G401.6 (cell line): ENCODE results near the gene KCTD10.
"Not testable (repeated sequence)": the region's sequence is repeated elsewhere in the genome, so short reads cannot be mapped to it uniquely, and the experiment has no call there.

Experiments used
- FAIRE-seq: peaks from 2 replicates; lab custom pipeline; 2012; peaks lifted over from hg19 to GRCh38; lab: Jason Lieb, UNC

Gene KCTD10

GRCh38 chr12:109473526-109474270 is 3.4 kb downstream of the KCTD10 start:
- not testable (repeated sequence) for FAIRE-seq

- no peak for FAIRE-seq
Observed at GRCh38 chr12:109473006-109473405, 4.1 kb downstream of the KCTD10 start.

GRCh38 chr12:109469517-109469916 is 7.6 kb downstream of the KCTD10 start:
- no peak for FAIRE-seq

GRCh38 chr12:109467978-109468676 is 9.0 kb downstream of the KCTD10 start:
- FAIRE-seq = no peak

- no peak for FAIRE-seq
Observed at GRCh38 chr12:109466821-109467220, 10.3 kb downstream of the KCTD10 start.

GRCh38 chr12:109466305-109466704 is 10.8 kb downstream of the KCTD10 start:
- FAIRE-seq = no peak

GRCh38 chr12:109464642-109465351 is 12.3 kb downstream of the KCTD10 start:
- no peak for FAIRE-seq

- no peak for FAIRE-seq
Observed at GRCh38 chr12:109463756-109464155, 13.3 kb downstream of the KCTD10 start.

- no peak for FAIRE-seq
Observed at GRCh38 chr12:109462868-109463692, 14.0 kb downstream of the KCTD10 start.

- no peak for FAIRE-seq
Observed at GRCh38 chr12:109461846-109462756, 15.0 kb downstream of the KCTD10 start.

- no peak for FAIRE-seq
Observed at GRCh38 chr12:109461049-109461845, 15.9 kb downstream of the KCTD10 start.

GRCh38 chr12:109460538-109460937 is 16.6 kb downstream of the KCTD10 start:
- FAIRE-seq = no peak

- no peak for FAIRE-seq
Observed at GRCh38 chr12:109459247-109459646, 17.9 kb downstream of the KCTD10 start.

- FAIRE-seq = no peak
Observed at GRCh38 chr12:109458771-109459208, 18.3 kb downstream of the KCTD10 start.

GRCh38 chr12:109458086-109458485 is 19.0 kb downstream of the KCTD10 start:
- no peak for FAIRE-seq

GRCh38 chr12:109455706-109456105 is 21.4 kb downstream of the KCTD10 start:
- no peak for FAIRE-seq

GRCh38 chr12:109452489-109452888 is 24.6 kb downstream of the KCTD10 start:
- no peak for FAIRE-seq

- FAIRE-seq = no peak
Observed at GRCh38 chr12:109451400-109451799, 25.7 kb downstream of the KCTD10 start.

GRCh38 chr12:109450980-109451379 is 26.1 kb downstream of the KCTD10 start:
- FAIRE-seq = no peak

- FAIRE-seq = no peak
Observed at GRCh38 chr12:109449845-109450532, 27.1 kb downstream of the KCTD10 start.
